Lung microvascular endothelial cell (primary cell): ENCODE measurements around the gene R3HDML. TPM values are rescaled to one million over a fixed set of nuclear protein-coding genes. Genes with fewer than 3 reads are reported as not detected.

Experiments
- DNase-seq, 2 donors: peaks; one replicate each; pipeline versions ENCODE4 v3.0.0 to v3.0.0-alpha.2; 2010; ENCODE audit warnings: low read depth in 2 of 2
- total RNA-seq: library from RNA; depleted of rRNA; stranded (reverse); fragments of >200 nt; gene quantifications from 2 replicates; pipeline ENCODE4 v1.2.1, GENCODE V29; 2014

R3HDML gene
- total RNA-seq, 1 donor from 2014 or later, result not detected

- no peak for DNase-seq
Measured at GRCh38 chr20:44400671-44400969, 63.8 kb downstream of the R3HDML start.

Other genes with a start within 250 kb of the R3HDML start
- under 0.01 TPM in 1 of 2 replicates, not detected in the other for gene JPH2, start 149.9 kb upstream of the R3HDML start, total RNA-seq
- gene OSER1, start 126.3 kb upstream of the R3HDML start, total RNA-seq, result 30.7 and 38.5 TPM in 2 replicates
- not detected in 2 replicates for gene GDAP1L1, start 89.7 kb upstream of the R3HDML start, total RNA-seq
- 4.1 and 7.3 TPM in 2 replicates for gene FITM2, start 25.8 kb upstream of the R3HDML start, total RNA-seq
- gene HNF4A, start 18.7 kb downstream of the R3HDML start, total RNA-seq, result not detected in 2 replicates
- gene TTPAL, start 138.8 kb downstream of the R3HDML start, total RNA-seq, result 2.6 and 2.8 TPM in 2 replicates
- gene SERINC3, start 185.0 kb downstream of the R3HDML start, total RNA-seq, result 87.0 and 130 TPM in 2 replicates
- gene PKIG, start 245.5 kb downstream of the R3HDML start, total RNA-seq, result 138 and 215 TPM in 2 replicates